IPS-18a (cell line): Measurements from ENCODE around the gene RERE.
A peak's percentile ranks its signal among the peaks of the same experiment; 100 is the strongest.
"Not testable (repeated sequence)": the region's sequence is repeated elsewhere in the genome, so short reads cannot be mapped to it uniquely, and the experiment has no call there.

Experiments
- H3K27ac ChIP-seq: one replicate; pipeline ENCODE4 v1.5.1; 2013; ENCODE audit warnings: low read length
- H3K27me3 ChIP-seq: one replicate; pipeline ENCODE4 v1.6.1; 2013; ENCODE audit warnings: mild to moderate bottlenecking, low read length; ENCODE audit not compliant: control insufficient read depth, insufficient read depth
- H3K36me3 ChIP-seq: one replicate; pipeline ENCODE4 v1.6.1; 2013; ENCODE audit warnings: low read depth, low read length; ENCODE audit not compliant: control insufficient read depth
- H3K4me1 ChIP-seq: one replicate; pipeline ENCODE4 v1.6.1; 2013; ENCODE audit warnings: low read depth, low read length; ENCODE audit not compliant: control insufficient read depth
- H3K4me3 ChIP-seq: one replicate; pipeline ENCODE4 v1.5.1; 2013; ENCODE audit warnings: low read length
- H3K9ac ChIP-seq: one replicate; pipeline ENCODE4 v1.6.1; 2013; ENCODE audit warnings: mild to moderate bottlenecking, low read length, moderate library complexity
- H3K9me3 ChIP-seq: one replicate; pipeline ENCODE4 v1.6.1; 2013; ENCODE audit warnings: low read depth, low read length; ENCODE audit not compliant: control insufficient read depth

RERE gene

DNA sequence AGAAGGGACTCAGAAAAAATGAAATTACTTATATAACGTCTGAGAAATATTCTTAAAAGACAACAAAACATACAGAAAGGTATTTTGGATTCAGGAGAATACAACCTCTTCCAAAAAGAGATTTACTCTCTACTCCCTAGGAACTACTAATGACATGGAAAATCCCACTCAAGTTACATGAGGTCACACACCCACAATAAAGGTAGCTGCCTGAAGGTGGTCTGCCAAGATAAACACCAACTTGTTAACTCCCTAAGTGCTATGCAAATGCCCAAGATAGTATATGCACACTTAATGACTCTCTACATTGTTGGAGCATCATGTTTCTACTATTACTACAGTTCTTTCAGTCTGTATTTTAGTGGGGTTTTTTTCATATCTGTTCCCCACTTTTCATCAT lies 26.5 kb downstream of the RERE start:
- Histone ChIP-seq H3K9me3 (no peaks in the 10 kb centered on the region), H3K27me3 (no peaks in the 10 kb centered on the region), H3K4me3 (no peak overlapping the region), H3K4me1 (peaks cover 26% of the 10 kb centered on the region), H3K36me3 (no peaks in the 10 kb centered on the region), H3K27ac (no peak overlapping the region), H3K9ac (no peak overlapping the region)

- Histone ChIP-seq H3K4me3 (no peak overlapping the region), H3K9ac (no peak overlapping the region), H3K27me3 (no peaks in the 10 kb centered on the region), H3K4me1 (peaks cover 26% of the 10 kb centered on the region), H3K36me3 (no peaks in the 10 kb centered on the region), H3K9me3 (no peaks in the 10 kb centered on the region), H3K27ac (no peak overlapping the region)
Observed at GRCh38 chr1:8790478-8790877, 27.0 kb downstream of the RERE start.

- Histone ChIP-seq H3K9ac (no peak overlapping the region), H3K36me3 (no peaks in the 10 kb centered on the region), H3K4me1 (peaks cover 26% of the 10 kb centered on the region), H3K27ac (no peak overlapping the region), H3K27me3 (no peaks in the 10 kb centered on the region), H3K9me3 (no peaks in the 10 kb centered on the region), H3K4me3 (peak overlapping the region; percentile 40)
Observed at GRCh38 chr1:8789314-8790214, 27.9 kb downstream of the RERE start.

DNA sequence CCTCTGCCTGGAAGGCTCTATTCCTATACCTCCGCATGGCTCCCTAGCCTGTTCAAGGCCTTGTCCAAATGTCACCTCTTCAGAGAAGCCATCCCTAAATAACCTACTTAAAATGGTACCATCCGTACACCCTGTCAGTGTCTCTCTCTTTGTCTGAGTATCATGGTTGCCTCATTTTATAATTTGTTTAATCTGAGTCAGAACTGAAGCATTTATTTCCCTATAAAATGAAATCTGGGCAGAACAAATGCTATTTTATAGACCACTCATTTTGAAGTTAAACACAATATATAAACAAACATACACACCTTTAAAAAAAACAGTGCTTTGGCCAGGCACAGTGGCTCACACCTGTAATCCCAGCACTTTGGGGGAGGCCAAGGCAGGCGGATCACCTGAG lies 30.2 kb downstream of the RERE start:
- Histone ChIP-seq H3K36me3 (no peaks in the 10 kb centered on the region), H3K4me3 (no peak overlapping the region), H3K4me1 (peaks cover 33% of the 10 kb centered on the region), H3K27ac (no peak overlapping the region), H3K9me3 (no peaks in the 10 kb centered on the region), H3K27me3 (no peaks in the 10 kb centered on the region), H3K9ac (no peak overlapping the region)

DNA sequence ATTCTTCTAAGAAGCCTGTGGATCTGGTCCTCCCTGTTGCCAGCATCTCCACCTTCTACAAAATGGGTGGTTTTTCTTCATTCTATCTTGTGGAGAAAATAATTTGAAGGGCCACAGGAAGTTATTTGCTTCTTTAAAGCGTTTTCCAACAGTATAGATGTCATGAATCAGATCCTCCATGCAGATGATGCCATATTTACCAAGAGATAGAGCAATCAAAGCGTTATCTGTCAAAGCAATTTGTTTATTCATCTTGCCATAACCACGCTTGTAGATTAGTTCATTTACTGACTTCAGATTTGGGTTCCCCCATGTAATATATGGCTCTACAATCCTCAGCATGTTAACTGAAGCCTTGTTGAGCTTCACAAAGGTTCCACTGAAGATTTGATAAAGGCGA lies 31.2 kb downstream of the RERE start:
- H3K9me3 ChIP-seq, H3K9ac ChIP-seq, H3K27me3 ChIP-seq, H3K4me3 ChIP-seq, H3K36me3 ChIP-seq, H3K27ac ChIP-seq: not testable (repeated sequence)
- H3K4me1 ChIP-seq: peaks cover 28% of the 10 kb centered on the region

GRCh38 chr1:8782955-8783354 lies 34.5 kb downstream of the RERE start:
- no peak overlapping the region for H3K4me3 ChIP-seq
- H3K9ac ChIP-seq: no peak overlapping the region
- H3K27me3 ChIP-seq: no peaks in the 10 kb centered on the region
- no peaks in the 10 kb centered on the region for H3K36me3 ChIP-seq
- peaks cover 9% of the 10 kb centered on the region for H3K4me1 ChIP-seq
- H3K9me3 ChIP-seq: no peaks in the 10 kb centered on the region
- H3K27ac ChIP-seq: no peak overlapping the region

DNA sequence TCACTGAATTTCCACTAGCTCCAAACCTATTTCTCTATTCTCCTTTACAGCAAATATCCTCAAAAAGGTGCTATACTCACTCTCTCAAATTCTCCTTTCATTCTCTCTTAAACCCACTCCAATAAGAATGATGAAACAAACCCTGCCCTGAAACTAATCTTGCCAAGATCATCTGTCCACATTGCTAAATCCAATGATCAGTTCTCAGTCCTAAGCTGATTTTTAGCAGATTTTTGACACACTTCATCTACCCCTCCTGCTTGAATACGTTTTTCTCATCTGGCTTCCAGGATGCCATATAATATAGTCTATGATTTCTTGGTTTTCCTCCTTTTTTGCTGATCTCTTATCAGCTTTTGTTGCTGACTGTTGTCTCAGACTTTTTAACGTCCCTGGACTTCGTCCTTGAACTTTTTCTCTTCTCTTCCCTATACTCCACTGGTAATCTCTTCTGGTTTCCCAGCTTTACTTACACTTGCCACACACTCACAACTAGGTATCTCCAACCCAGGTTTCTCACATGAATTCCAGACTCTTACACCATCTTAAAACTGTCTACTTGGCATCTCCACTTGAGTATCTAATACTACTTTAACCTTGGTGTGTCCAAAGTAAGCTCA lies 35.3 kb downstream of the RERE start:
- peaks cover 9% of the 10 kb centered on the region for H3K4me1 ChIP-seq
- no peak overlapping the region for H3K27ac ChIP-seq
- no peaks in the 10 kb centered on the region for H3K9me3 ChIP-seq
- H3K27me3 ChIP-seq: no peaks in the 10 kb centered on the region
- H3K4me3 ChIP-seq: no peak overlapping the region
- H3K36me3 ChIP-seq: no peaks in the 10 kb centered on the region
- no peak overlapping the region for H3K9ac ChIP-seq

GRCh38 chr1:8780405-8780804 lies 37.0 kb downstream of the RERE start:
- Histone ChIP-seq H3K36me3 (no peaks in the 10 kb centered on the region), H3K27me3 (no peaks in the 10 kb centered on the region), H3K4me3 (no peak overlapping the region), H3K9ac (no peak overlapping the region), H3K4me1 (peaks cover 9% of the 10 kb centered on the region), H3K9me3 (no peaks in the 10 kb centered on the region), H3K27ac (no peak overlapping the region)

DNA sequence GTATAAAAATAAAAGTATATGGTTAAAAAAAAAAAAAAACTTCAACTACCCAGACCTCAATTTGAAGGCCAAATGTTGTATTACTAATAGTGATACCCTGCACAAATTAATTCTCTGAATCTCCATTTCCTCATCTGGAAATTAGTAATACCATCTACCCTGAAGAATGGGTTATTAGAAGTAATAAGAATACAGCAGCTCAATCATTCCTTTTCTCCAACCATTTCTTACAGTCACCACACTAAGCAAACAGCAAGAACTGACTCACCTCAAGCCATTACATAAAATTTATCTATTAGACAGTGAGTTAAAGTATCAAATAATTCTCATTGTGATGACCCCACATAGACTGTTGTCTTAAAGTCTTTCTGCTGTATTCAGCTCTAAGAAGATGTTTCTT lies 39.6 kb downstream of the RERE start:
- Histone ChIP-seq H3K27ac (no peak overlapping the region), H3K27me3 (no peaks in the 10 kb centered on the region), H3K9ac (no peak overlapping the region), H3K4me1 (no peaks in the 10 kb centered on the region), H3K9me3 (no peaks in the 10 kb centered on the region), H3K4me3 (no peak overlapping the region), H3K36me3 (no peaks in the 10 kb centered on the region)

DNA sequence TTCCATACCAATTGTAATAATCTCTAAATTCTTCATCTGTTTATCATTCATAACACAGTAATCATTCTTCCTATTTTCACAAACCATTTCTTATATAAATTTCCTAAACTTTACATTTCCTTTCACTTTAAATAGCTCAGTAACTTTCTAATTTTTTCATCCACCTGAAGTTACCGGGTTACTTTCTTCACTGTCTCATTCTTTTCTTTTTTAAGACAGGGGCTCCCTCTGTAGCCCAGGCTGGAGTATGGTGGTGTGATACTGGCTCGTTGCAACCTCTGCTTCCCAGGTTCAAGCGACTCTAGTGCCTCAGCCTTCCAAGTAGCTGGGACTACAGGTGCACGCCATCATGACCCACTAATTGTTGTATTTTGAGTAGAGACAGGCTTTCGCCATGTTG lies 41.3 kb downstream of the RERE start:
- H3K4me3 ChIP-seq: no peak overlapping the region
- H3K9me3 ChIP-seq: no peaks in the 10 kb centered on the region
- H3K27me3 ChIP-seq: no peaks in the 10 kb centered on the region
- H3K27ac ChIP-seq: no peak overlapping the region
- H3K9ac ChIP-seq: no peak overlapping the region
- no peaks in the 10 kb centered on the region for H3K4me1 ChIP-seq
- no peaks in the 10 kb centered on the region for H3K36me3 ChIP-seq

GRCh38 chr1:8767006-8767405 lies 50.4 kb downstream of the RERE start:
- no peak overlapping the region for H3K4me3 ChIP-seq
- H3K4me1 ChIP-seq: peaks cover 6% of the 10 kb centered on the region
- no peaks in the 10 kb centered on the region for H3K27me3 ChIP-seq
- no peak overlapping the region for H3K27ac ChIP-seq
- no peak overlapping the region for H3K9ac ChIP-seq
- no peaks in the 10 kb centered on the region for H3K36me3 ChIP-seq
- no peaks in the 10 kb centered on the region for H3K9me3 ChIP-seq

DNA sequence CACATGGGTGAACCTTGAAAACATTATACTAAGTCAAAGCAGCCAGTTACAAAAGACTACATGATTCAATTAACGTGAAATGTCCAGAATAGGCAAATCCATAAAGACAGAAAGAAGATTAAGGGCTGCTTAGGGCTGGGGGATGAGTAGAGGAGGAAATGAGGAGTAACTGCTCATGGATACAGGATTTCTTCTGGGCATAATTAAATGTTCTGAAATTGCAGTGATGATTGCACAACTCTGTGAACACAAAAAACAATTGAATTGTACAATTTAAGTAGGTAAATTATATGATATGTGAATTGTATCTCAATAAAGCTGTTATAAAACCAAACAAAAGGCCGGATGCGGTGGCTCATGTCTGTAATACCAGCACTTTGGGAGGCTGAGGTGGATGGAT lies 52.2 kb downstream of the RERE start:
- H3K27ac ChIP-seq: no peak overlapping the region
- no peaks in the 10 kb centered on the region for H3K36me3 ChIP-seq
- H3K27me3 ChIP-seq: no peaks in the 10 kb centered on the region
- H3K4me3 ChIP-seq: no peak overlapping the region
- peaks cover 6% of the 10 kb centered on the region for H3K4me1 ChIP-seq
- no peak overlapping the region for H3K9ac ChIP-seq
- H3K9me3 ChIP-seq: no peaks in the 10 kb centered on the region
